Peyer's patch (tissue), 4 donors: ENCODE results near the gene RAB40B.

Source experiments
- CTCF ChIP-seq, 6 experiments: fragments of 450-650 bp in 4 of 6; fragments of 200-600 bp in 2 of 6; sonication (generic) in 1 of 6; IDR thresholded peaks; one replicate each; pipeline ENCODE4 v1.5.1; 2017 to 2019; ENCODE audit warnings: antibody characterized with exemption in 6 of 6, mild to moderate bottlenecking in 3 of 6, moderate library complexity in 1 of 6
- POLR2A ChIP-seq, 2 donors: fragments of 450-650 bp; IDR thresholded peaks; one replicate each; pipeline ENCODE4 v1.5.1; 2017; ENCODE audit warnings: antibody characterized with exemption in 2 of 2, mild to moderate bottlenecking in 2 of 2, moderate library complexity in 2 of 2

- TF ChIP-seq POLR2A (IDR thresholded peaks at IDR 0.05) (no peak), CTCF (IDR thresholded peaks at IDR 0.05) (no peak)
Measured at GRCh38 chr17:82705756-82706155, 7.3 kb upstream of the RAB40B start.
